Thyroid gland (tissue), 4 donors: ENCODE measurements around the gene FADD.

Experiments used
- POLR2A ChIP-seq, 2 donors: fragments of 450-650 bp; IDR thresholded peaks; one replicate each; pipeline ENCODE4 v1.6.1; 2017; ENCODE audit warnings: antibody characterized with exemption in 2 of 2, mild to moderate bottlenecking in 2 of 2, moderate library complexity in 1 of 2
- TF ChIP-seq, protein P1 (sequence below), 6 experiments: fragments of 200-600 bp in 3 of 6; fragments of 450-650 bp in 3 of 6; sonication (generic) in 3 of 6; IDR thresholded peaks; one replicate each; pipeline ENCODE4 v1.5.1; 2016 to 2019; ENCODE audit warnings: antibody characterized with exemption in 6 of 6, mild to moderate bottlenecking in 2 of 6, inconsistent platforms in 1 of 6, moderate library complexity in 1 of 6

DNA sequence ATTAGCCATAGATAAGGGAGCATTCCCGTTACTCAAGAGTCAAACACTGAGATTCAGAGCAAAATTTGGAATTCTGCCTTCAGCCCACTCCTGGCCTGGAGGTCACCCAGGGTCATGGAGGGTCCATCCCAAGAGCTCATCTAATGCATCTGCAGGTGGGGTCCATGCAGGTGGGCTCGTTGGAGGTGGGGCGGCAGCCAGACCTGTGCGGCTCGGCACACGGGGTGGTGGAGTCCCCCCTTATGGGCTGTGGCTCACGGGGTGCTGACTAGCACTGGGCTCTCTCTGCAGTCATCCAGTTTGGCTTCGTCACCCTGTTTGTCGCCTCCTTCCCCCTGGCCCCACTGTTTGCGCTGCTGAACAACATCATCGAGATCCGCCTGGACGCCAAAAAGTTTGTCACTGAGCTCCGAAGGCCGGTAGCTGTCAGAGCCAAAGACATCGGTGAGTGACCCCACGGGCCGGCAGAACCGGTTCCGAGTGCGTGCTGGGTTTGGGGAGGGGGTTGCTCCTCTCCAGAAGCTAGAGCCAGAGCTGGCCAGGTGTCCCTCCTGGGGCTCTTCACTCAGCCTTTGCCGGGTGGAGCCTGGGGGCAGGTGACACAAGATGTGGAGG lies 32.4 kb upstream of the FADD start:
- no peak for TF ChIP-seq POLR2A (IDR thresholded peaks at IDR 0.05)
- TF ChIP-seq, protein P1, sequence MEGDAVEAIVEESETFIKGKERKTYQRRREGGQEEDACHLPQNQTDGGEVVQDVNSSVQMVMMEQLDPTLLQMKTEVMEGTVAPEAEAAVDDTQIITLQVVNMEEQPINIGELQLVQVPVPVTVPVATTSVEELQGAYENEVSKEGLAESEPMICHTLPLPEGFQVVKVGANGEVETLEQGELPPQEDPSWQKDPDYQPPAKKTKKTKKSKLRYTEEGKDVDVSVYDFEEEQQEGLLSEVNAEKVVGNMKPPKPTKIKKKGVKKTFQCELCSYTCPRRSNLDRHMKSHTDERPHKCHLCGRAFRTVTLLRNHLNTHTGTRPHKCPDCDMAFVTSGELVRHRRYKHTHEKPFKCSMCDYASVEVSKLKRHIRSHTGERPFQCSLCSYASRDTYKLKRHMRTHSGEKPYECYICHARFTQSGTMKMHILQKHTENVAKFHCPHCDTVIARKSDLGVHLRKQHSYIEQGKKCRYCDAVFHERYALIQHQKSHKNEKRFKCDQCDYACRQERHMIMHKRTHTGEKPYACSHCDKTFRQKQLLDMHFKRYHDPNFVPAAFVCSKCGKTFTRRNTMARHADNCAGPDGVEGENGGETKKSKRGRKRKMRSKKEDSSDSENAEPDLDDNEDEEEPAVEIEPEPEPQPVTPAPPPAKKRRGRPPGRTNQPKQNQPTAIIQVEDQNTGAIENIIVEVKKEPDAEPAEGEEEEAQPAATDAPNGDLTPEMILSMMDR (IDR thresholded peaks at IDR 0.05) = no peak
